Keratinocyte (primary cell): Measurements from ENCODE around the gene PLEKHG4. TPM values are rescaled to one million over a fixed set of nuclear protein-coding genes. Genes with fewer than 3 reads are reported as not detected.

Experiments
- DNase-seq: peaks from one replicate; pipeline ENCODE4 v3.0.0-alpha.2; 2011; ENCODE audit warnings: low read depth, missing footprints, low spot score
- FAIRE-seq: peaks from 2 replicates; lab custom pipeline; 2011; peaks lifted over from hg19 to GRCh38; lab: Jason Lieb, UNC
- H2AFZ ChIP-seq: 2 replicates; pipeline ENCODE4 v1.6.0; 2012; ENCODE audit warnings: low read length, control low read depth, inconsistent platforms; ENCODE audit not compliant: control insufficient read depth
- H3K27ac ChIP-seq: 2 replicates; pipeline ENCODE4 v1.5.1; 2011; ENCODE audit warnings: low read length; ENCODE audit not compliant: control insufficient read depth, insufficient read depth
- H3K27me3 ChIP-seq: 3 replicates; pipeline ENCODE4 v1.6.0; 2011; ENCODE audit warnings: low read length; ENCODE audit not compliant: control insufficient read depth, insufficient read depth; ENCODE audit errors: extremely low read depth
- H3K36me3 ChIP-seq, 2 experiments: 2 replicates in 1 of 2; 3 replicates in 1 of 2; pipeline ENCODE4 v1.5.1; 2011; ENCODE audit warnings: low read length in 2 of 2, mild to moderate bottlenecking in 1 of 2; ENCODE audit not compliant: control insufficient read depth in 2 of 2, insufficient read depth in 2 of 2; ENCODE audit errors: extremely low read depth in 1 of 2
- H3K4me1 ChIP-seq: 3 replicates; pipeline ENCODE4 v1.5.1; 2011; ENCODE audit warnings: low read length; ENCODE audit not compliant: control insufficient read depth, insufficient read depth; ENCODE audit errors: extremely low read depth
- H3K4me2 ChIP-seq: 3 replicates; pipeline ENCODE4 v1.6.0; 2011; ENCODE audit warnings: low read depth, low read length; ENCODE audit not compliant: control insufficient read depth, insufficient read depth; ENCODE audit errors: extremely low read depth
- H3K4me3 ChIP-seq, 3 experiments: fragments of 200-600 bp in 1 of 3; sonication (generic) in 1 of 3; 2 replicates in 2 of 3; 3 replicates in 1 of 3; pipeline ENCODE4 v1.5.1; 2011 to 2016; ENCODE audit warnings: low read length in 3 of 3, mild to moderate bottlenecking in 3 of 3, control low read depth in 2 of 3, inconsistent platforms in 1 of 3, low read depth in 1 of 3, mixed read lengths in 1 of 3, mixed run types in 1 of 3, moderate library complexity in 1 of 3; ENCODE audit not compliant: control insufficient read depth in 2 of 3, insufficient read depth in 2 of 3; ENCODE audit errors: extremely low read depth in 1 of 3
- H3K79me2 ChIP-seq: 2 replicates; pipeline ENCODE4 v1.6.0; 2012; ENCODE audit warnings: low read length; ENCODE audit not compliant: control insufficient read depth, insufficient read depth
- H3K9ac ChIP-seq: 3 replicates; pipeline ENCODE4 v1.6.0; 2011; ENCODE audit warnings: low read length; ENCODE audit not compliant: control insufficient read depth, insufficient read depth; ENCODE audit errors: extremely low read depth
- H3K9me1 ChIP-seq: 3 replicates; pipeline ENCODE4 v1.6.0; 2011; ENCODE audit warnings: low read length; ENCODE audit not compliant: control insufficient read depth, insufficient read depth; ENCODE audit errors: extremely low read depth
- H3K9me3 ChIP-seq: 2 replicates; pipeline ENCODE4 v1.5.1; 2012; ENCODE audit warnings: low read depth, low read length; ENCODE audit not compliant: control insufficient read depth
- H4K20me1 ChIP-seq: 3 replicates; pipeline ENCODE4 v1.6.0; 2011; ENCODE audit warnings: low read length; ENCODE audit not compliant: control insufficient read depth, insufficient read depth; ENCODE audit errors: extremely low read depth
- EZH2 ChIP-seq: IDR thresholded peaks from one replicate; pipeline ENCODE4 v1.6.1; 2012; ENCODE audit warnings: inconsistent platforms, mild to moderate bottlenecking, low read length, moderate library complexity
- dilution Hi-C: fragments of 300-500 bp; cut with MboI; formaldehyde crosslinking; loops from one replicate; pipeline ENCODE4 v1.7.0; 2020; ENCODE audit warnings: low sequenced_read_pairs; ENCODE audit not compliant: extremely low pct_ligation_motif_present
- polyA plus RNA-seq, 5 experiments: library from polyadenylated mRNA; depleted of rRNA in 3 of 5; stranded (reverse) in 3 of 5; stranded (forward) in 1 of 5; unstranded in 1 of 5; fragments of >200 nt; gene quantifications; 1 replicate in 1 of 5; 2 replicates in 3 of 5; 3 replicates in 1 of 5; pipeline versions ENCODE4 v1.2.1 to v1.2.3, GENCODE V29; 2011 to 2012; ENCODE audit warnings: missing spikeins in 2 of 5, low read depth in 1 of 5, low replicate concordance in 1 of 5
- TF ChIP-seq, protein P1 (sequence below), 3 experiments: IDR thresholded peaks in 1 of 3; conservative IDR thresholded peaks in 1 of 3; optimal IDR thresholded peaks in 1 of 3; 2 replicates in 2 of 3; 3 replicates in 1 of 3; pipeline versions ENCODE3 to v1.5.1; 2011; ENCODE audit warnings: low read length in 3 of 3, mild to moderate bottlenecking in 3 of 3, moderate library complexity in 2 of 3, control low read depth in 1 of 3, inconsistent platforms in 1 of 3; ENCODE audit not compliant: insufficient read depth in 2 of 3; ENCODE audit errors: extremely low read depth in 1 of 3

PLEKHG4 gene
- polyA plus RNA-seq, 1 donor (not counting 4 experiments of a cell fraction or from before 2014, with no cell fraction given) = 1.3 TPM

DNA sequence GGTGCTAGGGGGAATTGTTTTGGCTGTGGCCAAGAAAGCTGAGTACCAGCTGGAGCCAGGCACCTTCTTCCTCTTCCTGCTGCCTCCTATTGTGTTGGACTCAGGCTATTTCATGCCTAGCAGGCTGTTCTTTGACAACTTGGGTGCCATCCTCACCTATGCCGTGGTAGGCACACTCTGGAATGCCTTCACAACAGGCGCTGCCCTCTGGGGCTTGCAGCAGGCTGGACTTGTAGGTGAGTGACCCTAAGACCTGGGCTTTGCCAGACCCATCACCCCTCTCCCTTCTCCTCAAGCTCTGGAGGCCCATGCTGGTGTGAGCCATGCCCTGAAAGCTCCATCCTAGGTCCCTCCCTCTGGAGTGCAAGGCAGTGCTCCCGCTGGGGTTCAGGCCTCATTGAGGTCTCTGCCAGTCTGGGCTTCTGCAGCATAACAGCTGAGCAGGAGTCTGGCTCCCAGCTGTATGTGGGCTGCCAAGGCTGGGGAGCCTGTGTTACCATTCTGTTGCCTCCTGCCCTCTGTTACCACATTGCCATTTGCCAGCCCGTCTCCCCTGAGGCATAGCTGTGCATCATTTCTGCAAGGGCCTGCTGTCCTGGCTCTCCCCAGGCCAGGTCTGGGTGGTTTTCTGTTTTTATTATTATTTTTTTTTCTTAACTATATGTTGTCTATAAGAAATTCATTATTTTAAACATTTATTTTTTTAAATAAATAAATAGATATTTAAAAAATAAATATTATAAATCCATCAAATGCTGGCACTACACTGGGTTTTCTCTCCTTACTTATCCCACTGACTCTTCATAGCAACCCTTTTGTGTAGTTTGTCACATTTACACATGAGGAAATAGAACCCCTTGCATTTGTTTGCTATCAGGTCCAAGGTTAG lies 26.5 kb upstream of the PLEKHG4 start:
- FAIRE-seq = no peak
- Histone ChIP-seq H3K9ac (no peak overlapping the region), H4K20me1 (no peaks in the 10 kb centered on the region), H3K9me1 (no peaks in the 10 kb centered on the region), H2AFZ (no peak overlapping the region), H3K36me3 (no peaks in the 10 kb centered on the region), H3K4me3 (no peak overlapping the region), H3K79me2 (no peaks in the 10 kb centered on the region), H3K4me1 (peaks cover 8% of the 10 kb centered on the region), H3K4me2 (no peak overlapping the region), H3K27ac (no peak overlapping the region), H3K9me3 (no peaks in the 10 kb centered on the region), H3K27me3 (peaks cover 18% of the 10 kb centered on the region)
- no peak for TF ChIP-seq EZH2
- TF ChIP-seq, protein P1, sequence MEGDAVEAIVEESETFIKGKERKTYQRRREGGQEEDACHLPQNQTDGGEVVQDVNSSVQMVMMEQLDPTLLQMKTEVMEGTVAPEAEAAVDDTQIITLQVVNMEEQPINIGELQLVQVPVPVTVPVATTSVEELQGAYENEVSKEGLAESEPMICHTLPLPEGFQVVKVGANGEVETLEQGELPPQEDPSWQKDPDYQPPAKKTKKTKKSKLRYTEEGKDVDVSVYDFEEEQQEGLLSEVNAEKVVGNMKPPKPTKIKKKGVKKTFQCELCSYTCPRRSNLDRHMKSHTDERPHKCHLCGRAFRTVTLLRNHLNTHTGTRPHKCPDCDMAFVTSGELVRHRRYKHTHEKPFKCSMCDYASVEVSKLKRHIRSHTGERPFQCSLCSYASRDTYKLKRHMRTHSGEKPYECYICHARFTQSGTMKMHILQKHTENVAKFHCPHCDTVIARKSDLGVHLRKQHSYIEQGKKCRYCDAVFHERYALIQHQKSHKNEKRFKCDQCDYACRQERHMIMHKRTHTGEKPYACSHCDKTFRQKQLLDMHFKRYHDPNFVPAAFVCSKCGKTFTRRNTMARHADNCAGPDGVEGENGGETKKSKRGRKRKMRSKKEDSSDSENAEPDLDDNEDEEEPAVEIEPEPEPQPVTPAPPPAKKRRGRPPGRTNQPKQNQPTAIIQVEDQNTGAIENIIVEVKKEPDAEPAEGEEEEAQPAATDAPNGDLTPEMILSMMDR (optimal IDR thresholded peaks at IDR 0.05 in 1 of 3, IDR thresholded peaks at IDR 0.05 in 1 of 3, conservative IDR thresholded peaks at IDR 0.05 in 1 of 3; ENCODE audit: extremely low read depth in 1 of 3, insufficient read depth in 2 of 3, low read length in 3 of 3) = no peak
- DNase-seq = no peak
- dilution Hi-C loops = no loop called here

DNA sequence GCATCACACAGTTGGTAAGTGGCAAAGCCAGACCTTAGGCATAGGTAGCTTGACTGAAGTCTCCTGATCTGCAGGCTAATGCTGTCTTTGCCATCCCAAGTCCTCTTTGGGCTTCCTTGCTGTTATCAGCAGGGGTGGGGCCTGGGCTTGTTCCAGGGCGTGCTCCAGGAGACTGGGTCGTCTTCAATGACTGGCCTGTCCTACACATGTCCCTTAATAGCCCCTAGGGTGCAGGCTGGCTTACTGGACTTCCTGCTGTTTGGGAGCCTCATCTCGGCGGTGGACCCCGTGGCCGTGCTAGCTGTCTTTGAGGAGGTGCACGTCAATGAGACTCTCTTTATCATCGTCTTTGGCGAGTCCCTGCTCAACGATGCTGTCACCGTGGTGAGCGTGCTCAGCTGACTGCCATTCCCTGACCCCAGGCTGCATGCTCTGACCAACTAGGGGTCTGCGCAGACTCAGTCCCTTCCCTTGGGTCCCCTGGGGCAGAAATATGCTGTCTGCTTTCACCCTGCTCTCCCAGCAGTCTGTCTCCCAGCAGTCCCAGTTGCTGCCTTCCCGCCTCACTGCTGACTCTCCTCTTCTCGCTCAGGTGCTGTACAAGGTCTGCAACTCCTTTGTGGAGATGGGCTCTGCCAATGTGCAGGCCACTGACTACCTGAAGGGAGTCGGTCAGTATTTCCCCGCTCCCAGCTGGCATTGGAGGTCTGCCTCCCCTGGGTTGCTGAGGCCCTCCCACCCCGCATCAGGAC lies 24.4 kb upstream of the PLEKHG4 start:
- H3K4me3 ChIP-seq = no peak overlapping the region
- H3K9me3 ChIP-seq = no peaks in the 10 kb centered on the region
- no peak overlapping the region for H3K27ac ChIP-seq
- H3K4me2 ChIP-seq = no peak overlapping the region
- H3K27me3 ChIP-seq = peaks cover 5% of the 10 kb centered on the region
- no peaks in the 10 kb centered on the region for H3K79me2 ChIP-seq
- FAIRE-seq = no peak
- no peaks in the 10 kb centered on the region for H3K4me1 ChIP-seq
- H3K9me1 ChIP-seq = no peaks in the 10 kb centered on the region
- dilution Hi-C loops = no loop called here
- no peak for DNase-seq
- no peaks in the 10 kb centered on the region for H4K20me1 ChIP-seq
- H3K36me3 ChIP-seq = no peaks in the 10 kb centered on the region
- no peak overlapping the region for H2AFZ ChIP-seq
- no peak overlapping the region for H3K9ac ChIP-seq
- TF ChIP-seq, protein P1 (optimal IDR thresholded peaks at IDR 0.05 in 1 of 3, IDR thresholded peaks at IDR 0.05 in 1 of 3, conservative IDR thresholded peaks at IDR 0.05 in 1 of 3; ENCODE audit: extremely low read depth in 1 of 3, insufficient read depth in 2 of 3, low read length in 3 of 3) = no peak
- TF ChIP-seq EZH2 = no peak
